ENCODE results near the gene ZNF770.

- no peak for TF ChIP-seq CTCF (IDR thresholded peaks at IDR 0.05)
- TF ChIP-seq ZFX (IDR thresholded peaks at IDR 0.05; ENCODE audit: borderline replicate concordance), result no peak
Observed at GRCh38 chr15:35014241-35014640, 26.2 kb upstream of the ZNF770 start.
